Measurements from ENCODE around the gene P3H3. TPM values are rescaled to one million over a fixed set of nuclear protein-coding genes. Genes with fewer than 3 reads are reported as not detected.
"Not testable (repeated sequence)": the region's sequence is repeated elsewhere in the genome, so short reads cannot be mapped to it uniquely, and the experiment has no call there.

The P3H3 gene
- polyA plus RNA-seq, 2 of the 4 experiments (the other 2 are of a cell fraction), result 8.6 to 21.9 TPM

GRCh38 chr12:6887460-6887859 is 59.3 kb downstream of the P3H3 start:
- peak overlapping the region; percentile 56 for H3K4me2 ChIP-seq
- WGBS (ENCODE audit: missing lambda C conversion rate), result 62% methylated on average over 8 of the region's 8 CpGs
- ATAC-seq, result no peak
- no peak for FAIRE-seq
- ChIA-PET POLR2A (interaction anchor here (0.7 kb wide), 1 partner anchor 15 kb away, joined by 3 read pairs; no protein-coding TSS in a partner anchor), CTCF (interaction anchor here (0.6 to 9.5 kb wide), 4 partner anchors 12 to 51 kb away, joined by 3 to 399 read pairs (median 4); partner anchors contain the start of genes SPSB2 and TPI1)
- DNase-seq (ENCODE audit: low read depth in 1 of 2, low spot score in 1 of 2), result no peak
- TF ChIP-seq FOSB (CRISPR knock-in tag; IDR thresholded peaks at IDR 0.05), result no peak
- TF ChIP-seq CEBPB (IDR thresholded peaks at IDR 0.05), result 0 out of 4 replicates have a peak, but pooled peaks of 1 of the 2 experiments have one; percentile 30
- TF ChIP-seq HOXA7 (CRISPR knock-in tag; IDR thresholded peaks at IDR 0.05), result no peak
- no peaks in the 10 kb centered on the region for H3K9me3 ChIP-seq
- H3K27ac ChIP-seq, result peak overlapping the region; percentile 91 to 94
- H3K4me3 ChIP-seq, result no peak overlapping the region
- H3K4me1 ChIP-seq, result peaks cover 56% of the 10 kb centered on the region

GRCh38 chr12:6888360-6888759 is 60.2 kb downstream of the P3H3 start:
- no peak overlapping the region for H3K4me2 ChIP-seq
- peak overlapping the region; percentile 91 to 94 for H3K27ac ChIP-seq
- FAIRE-seq, result no peak
- 92% methylated on average over 2 of the region's 2 CpGs for WGBS (ENCODE audit: missing lambda C conversion rate)
- H3K4me1 ChIP-seq, result peaks cover 56% of the 10 kb centered on the region
- POLR2A ChIA-PET, result no interaction called here
- no peak overlapping the region for H3K4me3 ChIP-seq
- DNase-seq (ENCODE audit: low read depth in 1 of 2, low spot score in 1 of 2), result no peak
- no peak for ATAC-seq
- no peaks in the 10 kb centered on the region for H3K9me3 ChIP-seq
- no peak for TF ChIP-seq CHD4 (IDR thresholded peaks at IDR 0.05; ENCODE audit: borderline replicate concordance)
- TF ChIP-seq MAFK (IDR thresholded peaks at IDR 0.05; ENCODE audit: partially characterized antibody), result peak; percentile 91
- CTCF ChIA-PET, result interaction anchor here (1.1 to 9.5 kb wide), 2 partner anchors 13 to 35 kb away, joined by 3 to 399 read pairs; partner anchors contain the start of genes SPSB2 and TPI1

GRCh38 chr12:6888794-6889193 is 60.6 kb downstream of the P3H3 start:
- not testable (repeated sequence) for H3K4me3 ChIP-seq; FAIRE-seq; DNase-seq (ENCODE audit: low read depth in 1 of 2, low spot score in 1 of 2); ATAC-seq; H3K4me2 ChIP-seq; H3K9me3 ChIP-seq
- CTCF ChIA-PET, result interaction anchor here (9.5 kb wide), 1 partner anchor 13 kb away, joined by 399 read pairs; the partner anchor contains the start of genes SPSB2 and TPI1
- POLR2A ChIA-PET, result interaction anchor here (1.0 kb wide), 1 partner anchor 16 kb away, joined by 4 read pairs; the partner anchor contains the start of gene SPSB2
- Histone ChIP-seq H3K27ac (peak overlapping the region; percentile 91 to 94), H3K4me1 (peaks cover 56% of the 10 kb centered on the region)
- WGBS (ENCODE audit: missing lambda C conversion rate), result 58% methylated on average over 7 of the region's 7 CpGs

Other genes with a start within 250 kb of the P3H3 start
- gene CHD4, start 221.0 kb upstream of the P3H3 start, polyA plus RNA-seq (2011; rRNA removed), result 53.7 and 99.3 TPM in 2 replicates
- 83.4 to 87.8 TPM (median 84.8 TPM) in 3 replicates for gene CHD4, start 221.0 kb upstream of the P3H3 start, polyA plus RNA-seq (2017; fragmentation: RNase III; extraction: RNeasy Plus Mini Kit Qiagen cat#74134 plus additional on column Dnase treatment)
- gene LPAR5, start 192.4 kb upstream of the P3H3 start, polyA plus RNA-seq (2011; rRNA removed), result 0.74 and 0.97 TPM in 2 replicates
- 0.29 to 0.66 TPM (median 0.58 TPM) in 3 replicates for gene LPAR5, start 192.4 kb upstream of the P3H3 start, polyA plus RNA-seq (2017; fragmentation: RNase III; extraction: RNeasy Plus Mini Kit Qiagen cat#74134 plus additional on column Dnase treatment)
- gene ACRBP, start 181.0 kb upstream of the P3H3 start, polyA plus RNA-seq (2011; rRNA removed), result 0.70 and 1.4 TPM in 2 replicates
- gene ACRBP, start 181.0 kb upstream of the P3H3 start, polyA plus RNA-seq (2017; fragmentation: RNase III; extraction: RNeasy Plus Mini Kit Qiagen cat#74134 plus additional on column Dnase treatment), result 0.28 to 0.36 TPM (median 0.34 TPM) in 3 replicates
- 36.5 and 41.3 TPM in 2 replicates for gene ING4, start 165.3 kb upstream of the P3H3 start, polyA plus RNA-seq (2011; rRNA removed)
- 15.3 to 19.5 TPM (median 18.8 TPM) in 3 replicates for gene ING4, start 165.3 kb upstream of the P3H3 start, polyA plus RNA-seq (2017; fragmentation: RNase III; extraction: RNeasy Plus Mini Kit Qiagen cat#74134 plus additional on column Dnase treatment)
- gene ZNF384, start 139.0 kb upstream of the P3H3 start, polyA plus RNA-seq (2011; rRNA removed), result 59.6 and 81.9 TPM in 2 replicates
- 64.7 to 86.4 TPM (median 79.8 TPM) in 3 replicates for gene ZNF384, start 139.0 kb upstream of the P3H3 start, polyA plus RNA-seq (2017; fragmentation: RNase III; extraction: RNeasy Plus Mini Kit Qiagen cat#74134 plus additional on column Dnase treatment)
- gene PIANP, start 127.6 kb upstream of the P3H3 start, polyA plus RNA-seq (2011; rRNA removed), result 0.10 and 0.22 TPM in 2 replicates
- gene PIANP, start 127.6 kb upstream of the P3H3 start, polyA plus RNA-seq (2017; fragmentation: RNase III; extraction: RNeasy Plus Mini Kit Qiagen cat#74134 plus additional on column Dnase treatment), result 0.30 to 0.56 TPM (median 0.45 TPM) in 3 replicates
- gene COPS7A, start 104.4 kb upstream of the P3H3 start, polyA plus RNA-seq (2011; rRNA removed), result 78.8 and 95.0 TPM in 2 replicates
- gene COPS7A, start 104.4 kb upstream of the P3H3 start, polyA plus RNA-seq (2017; fragmentation: RNase III; extraction: RNeasy Plus Mini Kit Qiagen cat#74134 plus additional on column Dnase treatment), result 46.9 to 51.2 TPM (median 50.0 TPM) in 3 replicates
- gene MLF2, start 75.3 kb upstream of the P3H3 start, polyA plus RNA-seq (2011; rRNA removed), result 302 and 310 TPM in 2 replicates
- gene MLF2, start 75.3 kb upstream of the P3H3 start, polyA plus RNA-seq (2017; fragmentation: RNase III; extraction: RNeasy Plus Mini Kit Qiagen cat#74134 plus additional on column Dnase treatment), result 269 to 305 TPM (median 295 TPM) in 3 replicates
- gene PTMS, start 62.0 kb upstream of the P3H3 start, polyA plus RNA-seq (2011; rRNA removed), result 205 and 391 TPM in 2 replicates
- 868 to 1,195 TPM (median 1,161 TPM) in 3 replicates for gene PTMS, start 62.0 kb upstream of the P3H3 start, polyA plus RNA-seq (2017; fragmentation: RNase III; extraction: RNeasy Plus Mini Kit Qiagen cat#74134 plus additional on column Dnase treatment)
- gene LAG3, start 55.9 kb upstream of the P3H3 start, polyA plus RNA-seq (2011; rRNA removed), result 0.56 and 0.66 TPM in 2 replicates
- gene LAG3, start 55.9 kb upstream of the P3H3 start, polyA plus RNA-seq (2017; fragmentation: RNase III; extraction: RNeasy Plus Mini Kit Qiagen cat#74134 plus additional on column Dnase treatment), result 1.6 to 2.3 TPM (median 1.7 TPM) in 3 replicates
- gene CD4, start 38.9 kb upstream of the P3H3 start, polyA plus RNA-seq (2011; rRNA removed), result not detected in 2 replicates
- gene CD4, start 38.9 kb upstream of the P3H3 start, polyA plus RNA-seq (2017; fragmentation: RNase III; extraction: RNeasy Plus Mini Kit Qiagen cat#74134 plus additional on column Dnase treatment), result 0.03 TPM in 1 of 3 replicates, not detected in the others
- 1.8 TPM in 2 replicates for gene GPR162, start 6.6 kb upstream of the P3H3 start, polyA plus RNA-seq (2011; rRNA removed)
- gene GPR162, start 6.6 kb upstream of the P3H3 start, polyA plus RNA-seq (2017; fragmentation: RNase III; extraction: RNeasy Plus Mini Kit Qiagen cat#74134 plus additional on column Dnase treatment), result 1.7 to 2.4 TPM (median 1.7 TPM) in 3 replicates
- 0.94 and 1.1 TPM in 2 replicates for gene GNB3, start 12.5 kb downstream of the P3H3 start, polyA plus RNA-seq (2011; rRNA removed)
- gene GNB3, start 12.5 kb downstream of the P3H3 start, polyA plus RNA-seq (2017; fragmentation: RNase III; extraction: RNeasy Plus Mini Kit Qiagen cat#74134 plus additional on column Dnase treatment), result 2.3 to 3.7 TPM (median 2.7 TPM) in 3 replicates
- gene CDCA3, start 22.9 kb downstream of the P3H3 start, polyA plus RNA-seq (2011; rRNA removed), result 51.5 and 57.5 TPM in 2 replicates
- 79.6 to 92.0 TPM (median 80.2 TPM) in 3 replicates for gene CDCA3, start 22.9 kb downstream of the P3H3 start, polyA plus RNA-seq (2017; fragmentation: RNase III; extraction: RNeasy Plus Mini Kit Qiagen cat#74134 plus additional on column Dnase treatment)
- gene USP5, start 23.7 kb downstream of the P3H3 start, polyA plus RNA-seq (2011; rRNA removed), result 58.6 and 64.5 TPM in 2 replicates
- gene USP5, start 23.7 kb downstream of the P3H3 start, polyA plus RNA-seq (2017; fragmentation: RNase III; extraction: RNeasy Plus Mini Kit Qiagen cat#74134 plus additional on column Dnase treatment), result 75.3 to 78.2 TPM (median 76.9 TPM) in 3 replicates
- gene TPI1, start 39.1 kb downstream of the P3H3 start, polyA plus RNA-seq (2011; rRNA removed), result 1,913 and 2,511 TPM in 2 replicates
- 1,221 to 1,293 TPM (median 1,253 TPM) in 3 replicates for gene TPI1, start 39.1 kb downstream of the P3H3 start, polyA plus RNA-seq (2017; fragmentation: RNase III; extraction: RNeasy Plus Mini Kit Qiagen cat#74134 plus additional on column Dnase treatment)
- 15.3 and 16.8 TPM in 2 replicates for gene SPSB2, start 44.9 kb downstream of the P3H3 start, polyA plus RNA-seq (2011; rRNA removed)
- 20.8 to 22.1 TPM (median 21.8 TPM) in 3 replicates for gene SPSB2, start 44.9 kb downstream of the P3H3 start, polyA plus RNA-seq (2017; fragmentation: RNase III; extraction: RNeasy Plus Mini Kit Qiagen cat#74134 plus additional on column Dnase treatment)
- gene LRRC23, start 76.4 kb downstream of the P3H3 start, polyA plus RNA-seq (2011; rRNA removed), result 33.3 and 40.4 TPM in 2 replicates
- gene LRRC23, start 76.4 kb downstream of the P3H3 start, polyA plus RNA-seq (2017; fragmentation: RNase III; extraction: RNeasy Plus Mini Kit Qiagen cat#74134 plus additional on column Dnase treatment), result 17.2 to 19.1 TPM (median 19.1 TPM) in 3 replicates
- gene ENO2, start 86.2 kb downstream of the P3H3 start, polyA plus RNA-seq (2011; rRNA removed), result 26.2 and 45.1 TPM in 2 replicates
- gene ENO2, start 86.2 kb downstream of the P3H3 start, polyA plus RNA-seq (2017; fragmentation: RNase III; extraction: RNeasy Plus Mini Kit Qiagen cat#74134 plus additional on column Dnase treatment), result 31.0 to 38.6 TPM (median 31.6 TPM) in 3 replicates
- gene ATN1, start 99.6 kb downstream of the P3H3 start, polyA plus RNA-seq (2011; rRNA removed), result 11.3 and 23.1 TPM in 2 replicates
- 40.3 to 51.6 TPM (median 51.2 TPM) in 3 replicates for gene ATN1, start 99.6 kb downstream of the P3H3 start, polyA plus RNA-seq (2017; fragmentation: RNase III; extraction: RNeasy Plus Mini Kit Qiagen cat#74134 plus additional on column Dnase treatment)
- gene RNU7-1, start 115.4 kb downstream of the P3H3 start, polyA plus RNA-seq (2011; rRNA removed), result not detected in 2 replicates
- not detected in 3 replicates for gene RNU7-1, start 115.4 kb downstream of the P3H3 start, polyA plus RNA-seq (2017; fragmentation: RNase III; extraction: RNeasy Plus Mini Kit Qiagen cat#74134 plus additional on column Dnase treatment)
- 466 and 493 TPM in 2 replicates for gene C12orf57, start 115.6 kb downstream of the P3H3 start, polyA plus RNA-seq (2011; rRNA removed)
- 224 to 273 TPM (median 261 TPM) in 3 replicates for gene C12orf57, start 115.6 kb downstream of the P3H3 start, polyA plus RNA-seq (2017; fragmentation: RNase III; extraction: RNeasy Plus Mini Kit Qiagen cat#74134 plus additional on column Dnase treatment)
- 18.9 and 29.0 TPM in 2 replicates for gene PTPN6, start 122.9 kb downstream of the P3H3 start, polyA plus RNA-seq (2011; rRNA removed)
- 14.2 to 17.1 TPM (median 15.1 TPM) in 3 replicates for gene PTPN6, start 122.9 kb downstream of the P3H3 start, polyA plus RNA-seq (2017; fragmentation: RNase III; extraction: RNeasy Plus Mini Kit Qiagen cat#74134 plus additional on column Dnase treatment)
- gene PHB2, start 142.3 kb downstream of the P3H3 start, polyA plus RNA-seq (2011; rRNA removed), result 296 and 297 TPM in 2 replicates
- 292 to 313 TPM (median 293 TPM) in 3 replicates for gene PHB2, start 142.3 kb downstream of the P3H3 start, polyA plus RNA-seq (2017; fragmentation: RNase III; extraction: RNeasy Plus Mini Kit Qiagen cat#74134 plus additional on column Dnase treatment)
- 92.0 and 96.7 TPM in 2 replicates for gene EMG1, start 142.5 kb downstream of the P3H3 start, polyA plus RNA-seq (2011; rRNA removed)
- gene EMG1, start 142.5 kb downstream of the P3H3 start, polyA plus RNA-seq (2017; fragmentation: RNase III; extraction: RNeasy Plus Mini Kit Qiagen cat#74134 plus additional on column Dnase treatment), result 65.7 to 78.2 TPM (median 67.9 TPM) in 3 replicates
- gene LPCAT3, start 190.1 kb downstream of the P3H3 start, polyA plus RNA-seq (2011; rRNA removed), result 52.0 and 53.4 TPM in 2 replicates
- gene LPCAT3, start 190.1 kb downstream of the P3H3 start, polyA plus RNA-seq (2017; fragmentation: RNase III; extraction: RNeasy Plus Mini Kit Qiagen cat#74134 plus additional on column Dnase treatment), result 27.4 to 43.0 TPM (median 42.8 TPM) in 3 replicates
- 107 and 109 TPM in 2 replicates for gene C1S, start 232.3 kb downstream of the P3H3 start, polyA plus RNA-seq (2011; rRNA removed)
- 61.2 to 76.2 TPM (median 65.5 TPM) in 3 replicates for gene C1S, start 232.3 kb downstream of the P3H3 start, polyA plus RNA-seq (2017; fragmentation: RNase III; extraction: RNeasy Plus Mini Kit Qiagen cat#74134 plus additional on column Dnase treatment)

All from A549 (cell line).